HUDEP-2 (cell line): ENCODE measurements around the gene MED17.
A peak's percentile ranks its signal among the peaks of the same experiment; 100 is the strongest.

Experiments
- DNase-seq, 76 experiments: peaks; one replicate each; lab custom pipeline; 2025; ENCODE audit not compliant: unreplicated experiment in 76 of 76; lab: John Stamatoyannopoulos, UW

Gene MED17, protein sequence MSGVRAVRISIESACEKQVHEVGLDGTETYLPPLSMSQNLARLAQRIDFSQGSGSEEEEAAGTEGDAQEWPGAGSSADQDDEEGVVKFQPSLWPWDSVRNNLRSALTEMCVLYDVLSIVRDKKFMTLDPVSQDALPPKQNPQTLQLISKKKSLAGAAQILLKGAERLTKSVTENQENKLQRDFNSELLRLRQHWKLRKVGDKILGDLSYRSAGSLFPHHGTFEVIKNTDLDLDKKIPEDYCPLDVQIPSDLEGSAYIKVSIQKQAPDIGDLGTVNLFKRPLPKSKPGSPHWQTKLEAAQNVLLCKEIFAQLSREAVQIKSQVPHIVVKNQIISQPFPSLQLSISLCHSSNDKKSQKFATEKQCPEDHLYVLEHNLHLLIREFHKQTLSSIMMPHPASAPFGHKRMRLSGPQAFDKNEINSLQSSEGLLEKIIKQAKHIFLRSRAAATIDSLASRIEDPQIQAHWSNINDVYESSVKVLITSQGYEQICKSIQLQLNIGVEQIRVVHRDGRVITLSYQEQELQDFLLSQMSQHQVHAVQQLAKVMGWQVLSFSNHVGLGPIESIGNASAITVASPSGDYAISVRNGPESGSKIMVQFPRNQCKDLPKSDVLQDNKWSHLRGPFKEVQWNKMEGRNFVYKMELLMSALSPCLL

DNA sequence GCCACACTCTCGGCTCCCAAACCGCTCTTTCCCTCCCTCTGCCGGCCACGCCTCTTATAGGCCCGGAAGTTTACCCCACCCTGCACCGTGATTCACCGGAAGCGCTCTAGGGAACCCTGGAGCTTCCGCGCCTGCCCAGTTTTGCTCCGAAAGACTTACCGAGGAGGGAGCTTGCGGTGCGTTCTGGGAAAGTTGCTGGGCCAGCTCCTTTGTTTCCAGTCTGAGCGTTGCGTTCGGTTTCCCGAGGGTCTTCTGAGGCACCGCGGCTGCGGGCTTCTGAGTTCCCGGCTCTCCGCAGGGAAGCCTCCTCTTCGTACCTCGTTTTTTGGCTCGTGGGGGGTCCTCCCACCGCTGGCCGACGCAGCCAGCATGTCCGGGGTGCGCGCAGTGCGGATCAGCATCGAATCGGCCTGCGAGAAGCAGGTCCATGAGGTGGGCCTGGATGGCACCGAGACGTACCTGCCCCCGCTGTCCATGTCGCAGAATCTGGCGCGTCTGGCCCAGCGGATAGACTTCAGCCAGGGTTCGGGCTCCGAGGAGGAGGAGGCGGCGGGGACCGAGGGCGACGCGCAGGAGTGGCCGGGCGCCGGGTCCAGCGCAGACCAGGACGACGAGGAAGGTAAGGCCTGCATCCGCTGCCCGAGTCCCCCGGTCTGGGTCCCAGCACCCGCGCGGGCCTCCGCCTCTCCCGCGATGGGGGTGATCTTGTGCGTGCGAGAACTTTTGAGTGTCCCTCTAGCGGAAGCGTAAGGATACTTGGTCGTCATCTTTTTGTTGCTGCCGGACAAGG lies at the start of gene MED17:
Gene MED17 (plus strand): TSS at position 138 of the 790 bp plus-strand sequence. CDS start 232 bp downstream, at position 370.
- DNase-seq: peak in 75 of 76 experiments; percentile 10 to 89 (median 79)

DNA sequence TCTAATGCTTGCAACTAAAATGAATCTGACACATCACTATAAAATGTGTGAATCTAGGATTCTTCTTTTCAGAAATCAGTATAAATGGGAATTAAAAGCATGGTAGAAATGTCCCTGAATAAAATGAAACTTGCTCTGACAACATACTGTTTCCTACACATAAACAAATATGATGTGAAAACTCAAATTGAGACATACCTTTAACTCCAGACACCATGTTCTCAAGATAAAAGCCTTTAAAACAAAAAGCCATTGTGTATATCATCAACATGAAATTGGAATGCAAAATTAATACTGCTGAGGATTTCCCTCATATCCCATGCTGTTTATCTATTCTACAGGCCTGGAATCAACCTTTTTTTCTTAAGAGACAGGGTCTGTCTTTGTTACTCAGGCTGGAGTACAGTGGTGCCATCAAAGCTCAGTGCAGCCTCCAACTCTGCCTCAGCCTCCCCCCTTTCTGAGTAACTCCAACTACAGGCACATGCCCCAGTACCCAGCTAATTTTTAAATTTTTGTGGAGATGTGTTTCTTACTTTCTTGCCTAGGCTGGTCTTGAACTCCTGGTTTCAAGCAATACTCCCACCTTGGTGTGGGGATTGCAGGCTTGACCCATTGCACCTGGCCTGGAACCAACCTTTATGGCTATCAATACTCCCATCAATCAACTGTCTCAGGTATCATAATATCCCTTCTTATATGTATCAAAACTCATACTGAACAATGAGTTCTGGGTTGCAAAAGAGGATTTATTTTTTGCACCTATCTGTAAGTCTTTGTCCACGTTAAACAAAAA lies 49.5 kb upstream of the MED17 start:
- DNase-seq: no peak

DNA sequence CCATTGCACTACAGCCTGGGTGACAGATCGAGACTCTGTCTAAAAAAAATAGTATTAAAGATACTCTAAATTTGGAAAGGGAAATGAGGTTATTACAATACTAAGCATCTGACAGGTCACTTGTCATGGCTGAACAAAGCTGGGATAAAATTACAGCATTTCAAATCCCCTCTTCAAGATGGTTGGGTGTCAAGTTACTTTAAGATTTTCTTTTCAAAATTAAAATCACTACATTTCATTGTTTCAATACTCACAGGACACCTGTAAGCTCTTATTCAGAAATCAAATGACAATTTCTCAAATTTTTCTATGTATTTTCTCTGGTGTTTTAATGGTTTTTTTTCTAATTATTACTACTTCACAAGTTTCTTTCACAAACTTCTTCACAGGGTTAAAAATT lies 48.5 kb upstream of the MED17 start:
- DNase-seq: no peak

DNA sequence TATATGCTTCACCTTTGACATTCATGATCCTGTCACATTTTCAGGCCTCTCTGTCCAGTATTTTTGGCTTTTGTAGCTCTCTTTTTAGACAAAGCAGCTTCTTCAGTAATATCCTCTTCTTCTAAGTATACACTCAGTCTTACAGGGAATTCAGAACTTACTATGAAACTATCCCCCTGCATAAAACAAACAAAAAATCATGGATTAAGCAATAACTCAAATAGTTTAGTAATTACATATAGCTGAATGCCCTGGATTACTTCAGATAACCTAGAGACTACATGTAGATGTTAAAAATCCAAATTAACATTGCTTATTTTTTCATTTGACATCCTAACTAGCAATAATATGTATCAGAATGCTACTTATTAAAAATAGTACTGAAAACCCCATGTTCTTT lies 48.0 kb upstream of the MED17 start:
- no peak for DNase-seq

DNA sequence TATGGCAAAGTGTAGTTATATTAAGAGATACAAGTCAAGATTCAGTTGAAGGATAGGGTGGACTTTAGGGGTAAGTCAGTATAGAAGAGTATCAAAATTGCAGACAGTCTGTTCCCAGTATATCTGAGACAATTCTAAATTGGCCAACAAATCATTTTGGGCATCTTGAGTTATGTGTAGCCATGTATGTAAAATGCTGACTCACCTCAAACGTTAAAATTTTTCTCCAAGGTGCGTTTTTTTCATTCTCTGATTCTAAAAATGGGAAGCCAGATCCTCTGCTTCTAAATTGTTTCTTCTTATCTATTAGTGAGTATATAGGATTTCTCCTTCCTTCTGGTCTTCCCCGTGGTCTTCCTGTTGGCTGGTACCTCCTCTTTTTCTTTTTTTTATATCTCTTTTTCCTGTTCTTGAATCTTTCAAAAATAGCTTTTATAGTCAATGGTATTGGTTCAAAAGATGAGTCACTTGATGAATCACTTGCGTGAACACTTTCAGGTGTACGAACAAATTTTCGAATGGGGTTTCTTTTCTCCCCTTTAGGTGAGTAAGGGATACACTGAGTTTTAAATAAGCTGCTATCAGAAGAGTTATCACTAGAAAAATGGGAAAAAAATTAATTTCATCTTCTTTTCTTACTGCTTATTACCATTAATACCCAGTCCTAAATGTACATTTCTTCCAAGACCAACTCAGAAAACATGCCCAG lies 46.0 kb upstream of the MED17 start:
- DNase-seq: peak in 1 of 76 experiments; percentile 21

DNA sequence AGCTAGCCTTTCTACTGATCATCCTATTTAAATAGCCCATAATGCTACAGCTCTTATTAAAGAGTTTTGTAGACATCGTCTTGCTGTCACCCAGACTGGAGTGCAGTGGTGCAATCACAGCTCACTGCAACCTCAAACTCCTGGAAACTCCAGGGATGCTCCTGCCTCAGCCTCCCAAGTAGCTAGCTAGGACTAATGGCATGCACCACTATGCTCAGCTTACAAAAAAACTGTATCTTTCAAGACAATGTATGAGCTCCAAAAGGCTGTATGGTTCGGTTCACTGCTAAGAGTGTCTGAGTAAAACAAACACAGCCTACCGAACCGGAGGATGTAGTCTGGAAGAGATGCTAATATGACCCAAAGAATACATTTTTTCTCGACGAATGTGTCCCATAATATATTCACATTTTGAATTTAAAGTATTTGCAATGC lies 45.4 kb upstream of the MED17 start:
- DNase-seq: no peak

DNA sequence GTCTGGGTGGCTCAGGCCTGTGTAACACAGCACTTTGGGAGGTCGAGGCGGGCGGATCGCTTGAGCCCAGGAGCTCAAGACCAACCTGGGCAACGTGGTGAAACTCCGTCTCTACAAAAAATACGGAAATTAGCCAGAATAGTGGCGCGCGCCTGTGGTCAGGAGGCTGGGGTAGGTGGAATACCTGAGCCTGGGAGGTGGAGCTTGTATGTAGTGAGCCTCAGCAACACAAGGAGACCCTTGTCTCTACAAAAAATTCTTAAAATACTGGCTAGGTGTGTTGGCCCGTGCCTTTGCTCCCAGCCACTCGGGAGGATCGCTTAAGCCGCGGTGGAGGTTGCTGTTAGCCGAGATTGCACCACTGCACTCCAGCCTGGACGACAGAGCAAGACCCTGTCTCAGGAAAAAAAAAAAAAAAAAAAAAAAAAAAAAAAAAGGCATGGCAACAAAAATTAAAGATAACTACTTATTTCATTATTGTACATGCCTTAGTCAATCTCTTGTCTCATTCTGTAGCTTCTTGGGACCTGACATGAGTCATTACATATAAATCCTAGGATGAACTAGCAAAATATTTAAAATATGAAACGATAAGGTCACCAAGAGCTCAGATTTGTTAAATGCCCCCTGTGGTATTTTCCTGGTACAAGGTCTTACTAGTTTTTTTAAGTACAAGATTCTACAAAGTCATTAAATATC lies 43.9 kb upstream of the MED17 start:
- peak in 3 of 76 experiments; percentile 10 to 43 (median 16) for DNase-seq

DNA sequence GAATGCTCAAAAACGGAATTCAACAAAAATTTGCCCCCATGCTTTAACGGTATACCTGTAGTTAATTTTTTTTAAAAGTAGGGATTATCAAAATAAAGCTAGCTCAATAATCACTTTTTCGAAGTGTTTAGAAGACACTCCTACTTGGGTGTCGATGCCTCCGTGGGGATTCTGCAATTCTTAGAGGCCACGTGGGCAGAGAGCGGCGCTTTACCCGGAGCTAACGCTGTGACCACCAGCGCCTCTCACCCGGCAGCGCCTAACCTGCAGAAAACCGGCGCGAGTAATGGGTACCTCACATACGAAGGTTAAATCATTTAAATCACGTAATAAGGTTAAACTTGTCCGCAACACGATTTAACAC lies 43.4 kb upstream of the MED17 start:
- DNase-seq: peak in 55 of 76 experiments; percentile 10 to 63 (median 39)

DNA sequence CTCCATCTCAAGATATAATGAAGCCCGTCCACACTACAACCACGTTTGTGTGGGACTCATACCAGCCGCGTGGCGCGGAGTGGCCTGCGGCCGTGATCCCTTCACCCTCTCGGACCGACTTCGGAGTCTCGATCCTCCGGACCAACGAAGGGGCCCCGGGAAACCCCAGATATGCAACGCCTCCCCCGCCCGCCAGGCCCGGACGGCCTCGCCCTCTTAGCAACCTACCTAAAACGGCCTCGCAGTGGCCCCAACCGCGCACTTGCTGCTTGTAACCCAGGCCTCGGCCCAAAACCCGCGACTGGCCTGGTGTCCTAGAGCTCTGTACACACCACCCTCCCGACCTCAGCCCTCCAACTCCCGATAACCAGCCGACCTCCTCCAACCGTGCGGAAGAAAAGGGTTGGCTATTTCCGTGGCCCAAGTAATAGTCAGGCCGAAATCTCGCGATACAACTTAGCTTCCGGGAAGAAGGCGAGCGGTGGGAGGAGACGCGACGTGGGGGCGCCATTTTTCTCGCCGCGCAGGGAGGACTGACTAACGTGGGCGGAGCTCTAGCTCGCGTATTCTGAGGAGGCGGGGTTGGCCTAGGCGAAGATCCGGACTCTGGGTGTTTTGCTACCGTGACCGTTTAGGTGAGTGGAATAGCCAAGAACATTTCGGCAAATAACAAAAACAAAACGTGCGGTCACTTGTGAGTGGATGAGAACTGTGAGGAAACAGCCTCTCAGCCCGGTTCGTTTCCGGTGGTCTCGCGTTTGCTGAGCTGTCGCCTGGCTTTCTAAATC lies 42.8 kb upstream of the MED17 start, which contains the start of the genes C11orf54 and TAF1D:
Gene C11orf54 (plus strand): TSS at position 579 of the 788 bp plus-strand sequence. CDS start 5,722 bp downstream, outside the sequence.
Gene TAF1D (minus strand): TSS at position 402 of the 788 bp plus-strand sequence. CDS start 2,191 bp downstream, outside the sequence.
- DNase-seq: peak in 75 of 76 experiments; percentile 50 to 97 (median 93)

DNA sequence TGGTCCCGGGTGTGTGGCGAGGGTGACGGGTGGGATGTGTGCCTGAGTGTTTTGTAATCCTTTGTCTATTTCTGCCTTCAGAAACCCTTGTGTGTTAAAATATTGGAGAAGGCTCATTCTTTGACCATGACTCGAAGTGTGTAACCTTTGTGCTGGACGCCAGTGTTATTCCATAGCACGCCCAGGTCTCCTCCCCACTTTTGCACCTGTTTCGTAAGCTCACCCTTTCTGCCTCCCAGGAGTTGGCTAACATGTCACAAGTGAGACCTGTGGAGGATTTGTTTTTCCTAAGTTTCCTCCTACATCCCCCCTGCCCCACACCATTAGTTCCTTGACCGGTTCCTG lies 42.2 kb upstream of the MED17 start:
- DNase-seq: no peak

DNA sequence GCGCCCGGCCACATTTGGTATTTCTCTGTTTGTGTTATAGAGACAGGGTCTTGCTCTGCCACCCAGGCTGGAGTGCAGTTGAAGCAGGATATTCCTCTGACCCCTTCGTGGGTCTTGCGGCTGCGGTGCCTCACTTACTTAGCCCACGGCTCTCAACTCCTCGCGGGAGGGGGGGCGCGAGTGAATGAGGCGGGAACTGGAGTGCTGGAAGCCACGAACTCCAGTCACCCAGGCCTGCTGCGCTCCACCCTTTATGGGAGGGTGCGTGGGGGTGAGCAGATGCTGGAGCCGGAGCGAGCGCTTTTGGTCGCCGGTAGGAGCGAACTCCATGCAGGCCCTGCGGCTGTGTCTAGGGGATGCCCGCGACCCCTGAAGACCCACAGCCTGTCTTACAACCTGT lies 40.8 kb upstream of the MED17 start:
- DNase-seq: no peak

DNA sequence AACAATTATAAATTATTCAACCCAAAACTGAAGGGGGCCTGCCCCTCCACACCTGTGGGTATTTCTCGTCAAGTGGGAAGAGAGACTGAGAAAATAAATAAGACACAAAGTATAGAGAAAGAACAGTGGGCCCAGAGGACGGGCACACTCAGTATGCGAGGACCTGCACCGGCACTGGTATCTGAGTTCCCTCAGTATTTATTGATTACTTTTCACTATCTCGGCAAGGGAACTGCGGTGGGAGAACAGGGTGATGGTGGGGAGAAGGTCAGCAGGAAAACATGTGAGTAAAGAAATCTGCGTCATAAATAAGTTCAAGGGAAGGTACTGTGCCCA lies 39.4 kb upstream of the MED17 start:
- DNase-seq: no peak

DNA sequence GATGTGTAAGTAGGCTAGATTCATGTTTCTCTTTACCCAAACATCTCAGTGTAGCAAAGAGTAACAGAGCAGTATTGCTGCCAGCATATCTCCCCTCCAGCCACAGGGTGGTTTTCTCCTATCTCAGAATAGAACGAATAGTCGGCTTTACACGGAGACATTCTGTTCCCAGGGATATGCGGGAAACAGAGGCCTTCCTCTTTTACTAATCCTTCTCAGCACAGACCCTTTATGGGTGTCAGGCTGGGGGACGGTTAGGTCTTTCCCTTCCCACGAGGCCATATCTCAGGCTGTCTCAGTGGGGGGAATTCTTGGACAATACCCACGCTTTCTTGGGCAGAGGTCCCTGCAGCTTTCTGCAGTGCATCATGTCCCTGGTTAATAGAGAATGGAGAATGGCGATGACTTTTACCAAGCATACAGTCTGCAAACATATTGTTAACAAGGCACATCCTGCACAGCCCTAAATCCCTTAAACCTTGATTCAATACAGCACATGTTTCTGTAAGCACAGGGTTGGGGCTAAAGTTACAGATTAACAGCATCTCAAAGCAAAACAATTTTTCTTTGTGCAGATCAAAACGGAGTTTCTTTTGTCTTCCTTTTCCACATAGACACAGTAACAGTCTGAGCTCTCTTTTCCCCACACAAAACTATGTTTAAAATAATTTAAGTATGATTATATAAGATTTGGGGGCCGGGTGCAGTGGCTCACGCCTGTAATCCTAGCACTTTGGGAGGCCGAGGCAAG lies 38.9 kb upstream of the MED17 start:
- peak in 9 of 76 experiments; percentile 4 to 35 (median 25) for DNase-seq

DNA sequence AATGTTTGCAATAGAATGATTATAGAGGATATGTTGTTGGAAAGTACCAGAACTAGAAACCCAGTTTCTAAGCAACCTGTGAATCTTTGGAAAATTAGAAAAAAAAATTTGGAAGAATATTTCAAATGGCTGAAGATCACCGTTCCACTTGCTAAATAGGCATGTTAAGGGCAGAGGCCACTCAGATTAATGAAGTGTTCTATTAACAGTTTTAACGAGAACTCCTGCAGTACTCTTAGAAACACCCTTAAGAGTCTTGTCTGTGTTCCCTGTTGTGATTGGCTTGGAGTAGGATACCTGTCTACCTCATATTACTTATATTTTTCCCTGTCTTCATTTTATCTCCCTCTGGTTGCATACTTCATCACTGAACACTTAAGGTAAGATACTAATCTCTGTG lies 38.0 kb upstream of the MED17 start:
- no peak for DNase-seq

DNA sequence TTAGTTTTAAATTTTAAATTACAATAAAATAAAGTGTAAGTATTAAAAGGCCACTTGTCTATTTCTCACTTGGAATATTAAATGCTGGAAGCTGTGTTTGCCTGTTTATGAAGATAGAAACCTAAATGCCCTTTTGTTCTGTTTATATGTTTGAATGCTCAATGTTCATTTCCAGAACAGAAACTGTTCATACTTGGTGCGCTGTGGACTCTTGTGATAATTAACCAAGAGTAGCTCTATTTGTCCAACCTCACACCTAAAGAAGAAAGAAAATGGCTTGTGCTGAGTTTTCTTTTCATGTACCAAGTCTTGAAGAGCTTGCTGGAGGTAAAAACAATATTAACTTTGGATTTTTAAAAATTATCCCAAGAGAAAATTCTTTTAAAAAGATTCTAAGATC lies 37.0 kb upstream of the MED17 start:
- no peak for DNase-seq

DNA sequence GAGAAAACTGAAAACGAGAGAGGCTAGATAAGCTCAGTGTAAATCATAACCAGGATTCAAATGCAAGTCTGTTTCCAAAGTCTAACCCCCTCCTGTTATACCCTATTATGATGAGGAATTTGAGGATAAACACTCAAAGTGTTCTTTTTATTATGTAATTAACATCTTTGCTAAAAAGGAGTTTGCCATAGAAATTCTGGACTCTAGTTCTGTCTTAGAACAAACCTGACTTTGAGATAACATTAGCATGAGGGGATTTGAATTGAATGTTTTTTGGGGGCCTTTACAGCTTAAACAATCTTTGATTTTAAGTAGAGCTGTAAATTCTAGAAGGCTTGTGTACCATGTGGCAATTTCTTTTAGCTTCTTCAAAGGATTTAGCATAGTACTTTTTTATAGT lies 33.1 kb upstream of the MED17 start:
- DNase-seq: no peak

DNA sequence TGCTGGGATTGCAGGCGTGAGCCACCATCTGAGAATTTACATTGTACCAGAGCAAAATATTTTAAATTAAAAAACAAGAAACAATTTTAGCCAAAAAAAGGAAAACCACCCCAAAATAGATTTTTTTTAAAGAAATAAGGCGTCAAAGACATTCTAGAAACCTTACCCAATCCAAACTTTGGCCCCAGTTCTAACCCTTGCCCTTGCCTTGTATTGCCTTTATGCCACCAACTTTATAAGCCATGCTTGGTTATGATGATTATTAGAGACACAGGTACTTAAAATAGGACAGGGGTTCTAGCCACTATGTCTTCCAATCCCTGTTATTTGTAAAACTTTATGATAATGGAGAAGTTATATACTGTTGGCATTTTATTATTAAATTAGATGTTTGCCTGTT lies 30.8 kb upstream of the MED17 start:
- no peak for DNase-seq

DNA sequence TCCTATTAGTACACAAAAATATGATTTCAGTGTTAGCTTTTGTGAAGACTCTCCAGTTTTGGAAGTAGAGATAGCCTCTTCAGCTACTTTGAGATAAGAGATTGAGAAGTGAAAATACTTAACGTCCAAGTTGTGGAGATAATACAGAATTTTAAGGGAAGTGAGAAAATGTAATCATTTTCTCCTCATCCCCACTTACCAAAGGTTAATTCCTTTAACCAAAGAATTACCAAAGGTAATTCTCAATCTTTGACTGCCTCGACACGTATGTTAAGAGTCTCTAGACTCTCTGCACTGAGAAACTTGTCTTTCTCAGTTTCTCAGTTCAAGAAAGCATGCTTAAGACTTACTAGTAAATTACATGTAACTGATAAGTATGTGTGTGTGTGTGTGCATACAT lies 27.3 kb upstream of the MED17 start:
- DNase-seq: no peak
